PC-9 (cell line): ENCODE results near the gene PDE3A. TPM values are rescaled to one million over a fixed set of nuclear protein-coding genes. Genes with fewer than 3 reads are reported as not detected.

Experiments
- BruUV-seq: library from RNA; stranded (reverse); fragments of 400-500 nt; replicated peaks from 2 replicates; lab custom pipeline; 2021; lab: Mats Ljungman, UMichigan
- CTCF ChIA-PET: fragments of 300-600 bp; sonication (Branson Sonifier 250); formaldehyde crosslinking; loops from one replicate; lab custom pipeline; 2022; ENCODE audit warnings: antibody characterized with exemption; lab: Charles Lee
- POLR2A ChIA-PET: fragments of 300-600 bp; sonication (Branson Sonifier 250); formaldehyde crosslinking; loops from one replicate; lab custom pipeline; 2022; ENCODE audit warnings: antibody characterized with exemption; ENCODE audit not compliant: unreplicated experiment; lab: Charles Lee
- DNase-seq, 2 experiments: peaks; one replicate each; pipeline versions ENCODE4 v3.0.0 to v3.0.0-alpha.2; 2015 to 2022; ENCODE audit warnings: mixed read lengths in 1 of 2
- H2AFZ ChIP-seq: fragments of 200-600 bp; sonication (generic); 2 replicates; pipeline ENCODE4 v1.8.1; 2017; ENCODE audit warnings: antibody characterized with exemption
- H3F3A ChIP-seq: fragments of 200-600 bp; sonication (generic); 2 replicates; pipeline ENCODE4 v1.8.1; 2017; ENCODE audit warnings: antibody characterized with exemption, mild to moderate bottlenecking, low read depth; ENCODE audit not compliant: insufficient read depth
- H3K27ac ChIP-seq: fragments of 200-600 bp; sonication (generic); 2 replicates; pipeline ENCODE4 v1.6.1; 2016; ENCODE audit warnings: mixed run types
- H3K27me3 ChIP-seq: fragments of 200-600 bp; sonication (generic); 2 replicates; pipeline ENCODE4 v1.6.1; 2016; ENCODE audit warnings: low read depth, mixed run types; ENCODE audit not compliant: insufficient read depth
- H3K36me3 ChIP-seq: fragments of 200-600 bp; sonication (generic); 2 replicates; pipeline ENCODE4 v1.6.1; 2016; ENCODE audit warnings: low read depth, mixed run types
- H3K4me1 ChIP-seq: fragments of 200-600 bp; sonication (generic); replicated peaks from 2 replicates; pipeline ENCODE4 v1.6.1; 2016; ENCODE audit warnings: mixed run types; ENCODE audit not compliant: insufficient read depth
- H3K4me2 ChIP-seq: fragments of 200-600 bp; sonication (generic); 2 replicates; pipeline ENCODE4 v1.6.1; 2017; ENCODE audit warnings: mixed run types
- H3K4me3 ChIP-seq: fragments of 200-600 bp; sonication (generic); 2 replicates; pipeline ENCODE4 v1.6.1; 2016; ENCODE audit warnings: mixed run types
- H3K79me2 ChIP-seq: fragments of 200-600 bp; sonication (generic); 2 replicates; pipeline ENCODE4 v1.6.1; 2017; ENCODE audit warnings: low read depth, mixed run types
- H3K9me2 ChIP-seq: fragments of 200-600 bp; sonication (generic); 2 replicates; pipeline ENCODE4 v1.8.1; 2017; ENCODE audit warnings: mild to moderate bottlenecking; ENCODE audit not compliant: insufficient read depth
- H3K9me3 ChIP-seq: fragments of 200-600 bp; sonication (generic); 2 replicates; pipeline ENCODE4 v1.8.1; 2016; ENCODE audit warnings: low read depth; ENCODE audit not compliant: insufficient read depth
- H4K20me1 ChIP-seq: fragments of 200-600 bp; sonication (generic); 2 replicates; pipeline ENCODE4 v1.8.1; 2017; ENCODE audit not compliant: insufficient read depth
- EZH2 ChIP-seq: fragments of 200-600 bp; sonication (generic); IDR thresholded peaks from 2 replicates; pipeline ENCODE4 v1.8.0; 2017; ENCODE audit warnings: antibody characterized with exemption, low read depth
- intact Hi-C: fragments of 100-400 bp; cut with micrococcal nuclease; formaldehyde crosslinking; loops from one replicate; pipeline ENCODE4 v1.10.0; 2022; ENCODE audit not compliant: unreplicated experiment
- total RNA-seq: library from RNA; stranded (reverse); gene quantifications from 2 replicates; pipeline ENCODE4 v1.2.3, GENCODE V29; 2021
- TF ChIP-seq, protein P1 (sequence below): fragments of 200-600 bp; sonication (generic); conservative IDR thresholded peaks from 2 replicates; pipeline ENCODE4 v1.6.1; 2017; ENCODE audit warnings: mixed run types, antibody characterized with exemption, mild to moderate bottlenecking, moderate library complexity

The PDE3A gene
- total RNA-seq, 1 experiment from 2014 or later, result not detected

DNA sequence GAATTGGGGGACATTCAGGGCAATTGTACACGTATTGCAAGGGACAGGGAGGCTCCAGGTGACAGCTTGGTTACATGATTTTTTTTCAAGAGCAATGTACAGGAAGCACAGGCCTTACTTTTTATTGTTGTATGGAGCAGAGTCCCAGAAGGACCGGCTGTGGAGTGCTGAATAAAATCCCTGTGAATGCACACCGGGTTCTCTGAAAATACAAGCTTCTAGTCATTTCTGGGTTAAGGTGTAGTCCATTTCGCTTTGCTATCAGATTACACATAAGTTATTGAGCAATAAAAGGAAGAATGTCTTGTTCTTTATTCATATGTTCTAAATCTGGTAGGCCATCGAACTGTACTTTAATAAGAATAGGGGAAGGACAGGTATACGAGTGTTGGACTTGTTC, 52.2 kb downstream of the PDE3A start:
- H3K4me3 ChIP-seq, result no peak overlapping the region
- no peaks in the 10 kb centered on the region for H3K36me3 ChIP-seq
- CTCF ChIA-PET, result no interaction called here

GRCh38 chr12:20421421-20421820, 53.1 kb downstream of the PDE3A start:
- no peak for DNase-seq
- CTCF ChIA-PET, result no interaction called here
- Histone ChIP-seq H3K9me2 (no peaks in the 10 kb centered on the region), H3K4me2 (no peak overlapping the region), H2AFZ (no peak overlapping the region), H3K79me2 (no peaks in the 10 kb centered on the region), H3K27ac (no peak overlapping the region), H4K20me1 (no peaks in the 10 kb centered on the region), H3K27me3 (no peaks in the 10 kb centered on the region), H3K4me1 (no peaks in the 10 kb centered on the region), H3K36me3 (no peaks in the 10 kb centered on the region), H3K4me3 (no peak overlapping the region), H3K9me3 (no peaks in the 10 kb centered on the region), H3F3A (no peaks in the 10 kb centered on the region)
- TF ChIP-seq, protein P1, sequence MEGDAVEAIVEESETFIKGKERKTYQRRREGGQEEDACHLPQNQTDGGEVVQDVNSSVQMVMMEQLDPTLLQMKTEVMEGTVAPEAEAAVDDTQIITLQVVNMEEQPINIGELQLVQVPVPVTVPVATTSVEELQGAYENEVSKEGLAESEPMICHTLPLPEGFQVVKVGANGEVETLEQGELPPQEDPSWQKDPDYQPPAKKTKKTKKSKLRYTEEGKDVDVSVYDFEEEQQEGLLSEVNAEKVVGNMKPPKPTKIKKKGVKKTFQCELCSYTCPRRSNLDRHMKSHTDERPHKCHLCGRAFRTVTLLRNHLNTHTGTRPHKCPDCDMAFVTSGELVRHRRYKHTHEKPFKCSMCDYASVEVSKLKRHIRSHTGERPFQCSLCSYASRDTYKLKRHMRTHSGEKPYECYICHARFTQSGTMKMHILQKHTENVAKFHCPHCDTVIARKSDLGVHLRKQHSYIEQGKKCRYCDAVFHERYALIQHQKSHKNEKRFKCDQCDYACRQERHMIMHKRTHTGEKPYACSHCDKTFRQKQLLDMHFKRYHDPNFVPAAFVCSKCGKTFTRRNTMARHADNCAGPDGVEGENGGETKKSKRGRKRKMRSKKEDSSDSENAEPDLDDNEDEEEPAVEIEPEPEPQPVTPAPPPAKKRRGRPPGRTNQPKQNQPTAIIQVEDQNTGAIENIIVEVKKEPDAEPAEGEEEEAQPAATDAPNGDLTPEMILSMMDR, result no peak
- no peak for TF ChIP-seq EZH2
- intact Hi-C loops, result no loop called here
- POLR2A ChIA-PET, result no interaction called here
- BruUV-seq, result no TSS peak

More for the DNA sequence above, 52.2 kb downstream of the PDE3A start:
- BruUV-seq, result no TSS peak
- Histone ChIP-seq H3K27ac (no peak overlapping the region), H3K4me2 (no peak overlapping the region), H3K9me3 (no peaks in the 10 kb centered on the region), H3K9me2 (no peaks in the 10 kb centered on the region), H2AFZ (no peak overlapping the region), H3K27me3 (no peaks in the 10 kb centered on the region), H3F3A (no peaks in the 10 kb centered on the region), H3K79me2 (no peaks in the 10 kb centered on the region), H3K4me1 (no peaks in the 10 kb centered on the region), H4K20me1 (no peaks in the 10 kb centered on the region)
- POLR2A ChIA-PET, result no interaction called here
- intact Hi-C loops, result no loop called here
- no peak for TF ChIP-seq EZH2
- TF ChIP-seq, protein P1, result no peak
- no peak for DNase-seq

DNA sequence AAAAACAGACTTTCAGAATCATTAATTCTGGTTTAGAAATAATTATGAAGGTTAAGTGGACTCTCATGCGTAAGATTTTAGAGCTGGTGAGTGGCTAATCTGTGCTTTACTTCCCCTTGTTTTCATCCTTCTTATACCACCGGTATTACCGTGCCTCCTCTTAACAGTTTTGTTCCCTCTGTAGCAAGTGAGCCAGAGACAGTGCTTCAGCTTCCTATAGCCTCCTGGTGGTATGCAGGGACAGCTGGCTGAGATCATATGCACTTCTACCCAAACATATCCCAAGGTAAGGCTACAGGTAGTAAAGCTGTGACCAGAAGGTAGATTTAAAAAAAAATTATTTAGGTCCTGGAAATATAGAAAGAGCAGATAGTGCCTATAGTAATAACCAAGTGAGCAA, 55.2 kb downstream of the PDE3A start:
- POLR2A ChIA-PET, result no interaction called here
- H3K4me2 ChIP-seq, result no peak overlapping the region
- BruUV-seq, result no TSS peak

More for the DNA sequence above, 55.2 kb downstream of the PDE3A start:
- Histone ChIP-seq H3K4me1 (no peaks in the 10 kb centered on the region), H3K9me2 (no peaks in the 10 kb centered on the region), H3K79me2 (no peaks in the 10 kb centered on the region), H3K27ac (no peak overlapping the region), H3F3A (no peaks in the 10 kb centered on the region), H2AFZ (no peak overlapping the region), H3K4me3 (no peak overlapping the region), H3K27me3 (no peaks in the 10 kb centered on the region), H3K36me3 (no peaks in the 10 kb centered on the region), H3K9me3 (no peaks in the 10 kb centered on the region), H4K20me1 (no peaks in the 10 kb centered on the region)
- CTCF ChIA-PET, result no interaction called here
- TF ChIP-seq, protein P1, result no peak
- TF ChIP-seq EZH2, result no peak
- intact Hi-C loops, result no loop called here
- no peak for DNase-seq
